HPDE6-E6E7 (cell line): ENCODE data around the gene POTEE.
"Not testable (repeated sequence)": the region's sequence is repeated elsewhere in the genome, so short reads cannot be mapped to it uniquely, and the experiment has no call there.

ENCODE experiments used
- DNase-seq: peaks from one replicate; pipeline ENCODE4 v3.0.0; 2011; ENCODE audit warnings: missing footprints; ENCODE audit errors: extremely low spot score

POTEE gene

GRCh38 chr2:131209030-131209772 is at the start of gene POTEE:
Gene POTEE, plus strand, starts transcription at chr2:131209536. Its CDS starts 8,867 bp downstream, at chr2:131218403.
- DNase-seq: not testable (repeated sequence)

- DNase-seq: not testable (repeated sequence)
Observed at GRCh38 chr2:131165562-131165961, 43.8 kb upstream of the POTEE start.

- DNase-seq: no peak
Observed at GRCh38 chr2:131168538-131168937, 40.8 kb upstream of the POTEE start.

GRCh38 chr2:131178050-131178449 is 31.3 kb upstream of the POTEE start:
- not testable (repeated sequence) for DNase-seq

GRCh38 chr2:131178721-131179418 is 30.5 kb upstream of the POTEE start:
- DNase-seq: not testable (repeated sequence)

- DNase-seq: not testable (repeated sequence)
Observed at GRCh38 chr2:131181451-131181850, 27.9 kb upstream of the POTEE start.

GRCh38 chr2:131193421-131193820 is 15.9 kb upstream of the POTEE start:
- not testable (repeated sequence) for DNase-seq

- DNase-seq: not testable (repeated sequence)
Observed at GRCh38 chr2:131196186-131196585, 13.2 kb upstream of the POTEE start.

- DNase-seq: no peak
Observed at GRCh38 chr2:131201098-131201497, 8.2 kb upstream of the POTEE start.

- DNase-seq: not testable (repeated sequence)
Observed at GRCh38 chr2:131207839-131208238, 1.5 kb upstream of the POTEE start.

- DNase-seq: not testable (repeated sequence)
Observed at GRCh38 chr2:131209773-131210104, 403 bp downstream of the POTEE start.

- not testable (repeated sequence) for DNase-seq
Observed at GRCh38 chr2:131210434-131211211, 1.3 kb downstream of the POTEE start.

GRCh38 chr2:131217238-131217986 is 8.1 kb downstream of the POTEE start:
- not testable (repeated sequence) for DNase-seq

- not testable (repeated sequence) for DNase-seq
Observed at GRCh38 chr2:131235543-131236449, 26.5 kb downstream of the POTEE start.
